Mesenchymal stem cell (in vitro differentiated cells and primary cell): ENCODE data around the gene CEMIP2.
A peak's percentile ranks its signal among the peaks of the same experiment; 100 is the strongest.

Experiments used
- DNase-seq: peaks from one replicate; pipeline ENCODE4 v3.0.0-alpha.2; 2013
- H2AFZ ChIP-seq: one replicate; pipeline ENCODE4 v1.6.1; 2013; ENCODE audit warnings: low read depth, mild to moderate bottlenecking, control low read depth, inconsistent platforms, low read length, moderate library complexity
- H2AK5ac ChIP-seq: 2 replicates; pipeline ENCODE4 v1.6.1; 2013; ENCODE audit warnings: low read length, moderate library complexity, mild to moderate bottlenecking, inconsistent platforms; ENCODE audit not compliant: severe bottlenecking
- H2BK120ac ChIP-seq: one replicate; pipeline ENCODE4 v1.6.1; 2013; ENCODE audit warnings: low read depth, mild to moderate bottlenecking, inconsistent platforms, low read length, moderate library complexity
- H2BK12ac ChIP-seq, 2 experiments: one replicate each; pipeline ENCODE4 v1.6.1; 2013; ENCODE audit warnings: inconsistent platforms in 2 of 2, low read length in 2 of 2, mild to moderate bottlenecking in 2 of 2, moderate library complexity in 2 of 2, control low read depth in 1 of 2
- H2BK15ac ChIP-seq: one replicate; pipeline ENCODE4 v1.6.1; 2013; ENCODE audit warnings: mild to moderate bottlenecking, low read depth, inconsistent platforms; ENCODE audit not compliant: poor library complexity, severe bottlenecking
- H2BK5ac ChIP-seq: 2 replicates; pipeline ENCODE4 v1.6.1; 2013; ENCODE audit warnings: low read depth, mild to moderate bottlenecking, low read length, control low read depth, inconsistent platforms; ENCODE audit not compliant: poor library complexity, severe bottlenecking
- H3K14ac ChIP-seq, 2 experiments: one replicate each; pipeline ENCODE4 v1.6.1; 2013; ENCODE audit warnings: inconsistent platforms in 2 of 2, low read length in 2 of 2, control low read depth in 1 of 2, mild to moderate bottlenecking in 1 of 2, moderate library complexity in 1 of 2
- H3K18ac ChIP-seq, 2 experiments: one replicate each; pipeline ENCODE4 v1.6.1; 2013; ENCODE audit warnings: inconsistent platforms in 2 of 2, low read length in 2 of 2, control low read depth in 1 of 2, low read depth in 1 of 2, mild to moderate bottlenecking in 1 of 2
- H3K23ac ChIP-seq, 2 experiments: one replicate each; pipeline ENCODE4 v1.6.1; 2013; ENCODE audit warnings: inconsistent platforms in 2 of 2, low read length in 2 of 2, mild to moderate bottlenecking in 2 of 2, moderate library complexity in 2 of 2, control low read depth in 1 of 2
- H3K27ac ChIP-seq: 2 replicates; pipeline ENCODE4 v1.5.1; 2013; ENCODE audit warnings: mild to moderate bottlenecking, moderate library complexity, low read length, control low read depth, inconsistent platforms; ENCODE audit not compliant: poor library complexity, severe bottlenecking
- H3K27me3 ChIP-seq, 2 experiments: 2 replicates each; pipeline versions ENCODE4 v1.6.1 to v1.7.0; 2013; ENCODE audit warnings: low read length in 2 of 2, mild to moderate bottlenecking in 2 of 2, moderate library complexity in 2 of 2, control low read depth in 1 of 2, inconsistent platforms in 1 of 2; ENCODE audit not compliant: control insufficient read depth in 1 of 2, insufficient read depth in 1 of 2
- H3K36me3 ChIP-seq, 2 experiments: 2 replicates each; pipeline versions ENCODE4 v1.6.1 to v1.7.0; 2013; ENCODE audit warnings: low read length in 2 of 2, control low read depth in 1 of 2, inconsistent platforms in 1 of 2, low read depth in 1 of 2, mild to moderate bottlenecking in 1 of 2; ENCODE audit not compliant: insufficient read depth in 2 of 2, control insufficient read depth in 1 of 2
- H3K4ac ChIP-seq, 2 experiments: one replicate each; pipeline ENCODE4 v1.6.1; 2013; ENCODE audit warnings: inconsistent platforms in 2 of 2, low read length in 2 of 2, mild to moderate bottlenecking in 2 of 2, moderate library complexity in 2 of 2, control low read depth in 1 of 2, low read depth in 1 of 2
- H3K4me1 ChIP-seq: 2 replicates; pipeline ENCODE4 v1.6.1; 2013; ENCODE audit warnings: low read depth, low read length, control low read depth; ENCODE audit not compliant: control insufficient read depth, insufficient read depth
- H3K4me2 ChIP-seq: 2 replicates; pipeline ENCODE4 v1.6.1; 2013; ENCODE audit warnings: low read length, mild to moderate bottlenecking, inconsistent platforms; ENCODE audit not compliant: poor library complexity, severe bottlenecking
- H3K4me3 ChIP-seq, 2 experiments: 2 replicates each; pipeline versions ENCODE4 v1.5.1 to v1.7.0; 2013; ENCODE audit warnings: low read length in 2 of 2, mild to moderate bottlenecking in 2 of 2, control low read depth in 1 of 2, low read depth in 1 of 2; ENCODE audit not compliant: insufficient read depth in 1 of 2
- H3K79me1 ChIP-seq: replicated peaks from 2 replicates; pipeline ENCODE4 v1.6.1; 2013; ENCODE audit warnings: mild to moderate bottlenecking, control low read depth, low read length, inconsistent platforms; ENCODE audit not compliant: poor library complexity, severe bottlenecking
- H3K9ac ChIP-seq: 2 replicates; pipeline ENCODE4 v1.7.0; 2013; ENCODE audit warnings: mild to moderate bottlenecking, low read length, moderate library complexity
- H3K9me3 ChIP-seq: 2 replicates; pipeline ENCODE4 v1.7.0; 2013; ENCODE audit warnings: mild to moderate bottlenecking, low read length; ENCODE audit not compliant: control insufficient read depth
- H4K8ac ChIP-seq: one replicate; pipeline ENCODE4 v1.6.1; 2013; ENCODE audit warnings: inconsistent platforms, mild to moderate bottlenecking, low read length, moderate library complexity
- H4K91ac ChIP-seq: one replicate; pipeline ENCODE4 v1.6.1; 2013; ENCODE audit warnings: mild to moderate bottlenecking, low read length, inconsistent platforms
- WGBS: methylation state at CpG from one replicate; pipeline ENCODE4 v1.1.7; 2013; ENCODE audit warnings: mixed read lengths; 5-methylcytosine and 5-hydroxymethylcytosine counted together

CEMIP2 gene

DNA sequence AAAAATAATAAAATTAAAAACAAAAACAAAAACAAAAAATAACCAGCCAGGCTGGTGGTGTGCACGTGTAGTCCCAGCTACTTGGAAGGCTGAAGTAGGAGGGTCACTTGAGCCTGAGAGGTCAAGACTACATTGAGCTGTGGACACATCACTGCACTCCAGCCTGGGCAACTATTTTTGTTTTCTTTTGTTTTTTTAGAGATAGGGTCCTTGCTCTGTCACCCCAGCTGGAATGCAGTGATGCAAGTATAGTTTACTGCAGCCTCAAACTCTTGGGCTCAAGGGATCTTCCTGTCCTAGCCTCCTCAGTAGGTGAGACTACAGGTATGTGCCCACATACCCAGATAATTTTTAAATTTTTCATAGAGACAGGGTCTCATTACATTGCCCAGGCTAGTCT is 80.6 kb downstream of the CEMIP2 start:
- Histone ChIP-seq H3K79me1 (peaks cover 16% of the 10 kb centered on the region), H3K4me3 (no peak overlapping the region), H2BK12ac (no peak overlapping the region), H2BK15ac (no peak overlapping the region), H3K14ac (no peak overlapping the region), H3K4me1 (peaks cover 10% of the 10 kb centered on the region), H3K9ac (no peak overlapping the region), H3K18ac (no peak overlapping the region), H3K27me3 (no peaks in the 10 kb centered on the region), H4K8ac (no peak overlapping the region), H2BK120ac (no peak overlapping the region), H3K27ac (no peak overlapping the region), H3K4ac (no peak overlapping the region), H3K9me3 (no peaks in the 10 kb centered on the region), H3K36me3 (peaks cover 31 to 52% of the 10 kb centered on the region in 2 experiments), H3K4me2 (no peak overlapping the region), H3K23ac (no peak overlapping the region), H4K91ac (no peak overlapping the region), H2AFZ (no peak overlapping the region), H2BK5ac (no peak overlapping the region), H2AK5ac (no peak overlapping the region)
- no peak for DNase-seq
- WGBS: 85% methylated on average over 1 of the region's 1 CpG

DNA sequence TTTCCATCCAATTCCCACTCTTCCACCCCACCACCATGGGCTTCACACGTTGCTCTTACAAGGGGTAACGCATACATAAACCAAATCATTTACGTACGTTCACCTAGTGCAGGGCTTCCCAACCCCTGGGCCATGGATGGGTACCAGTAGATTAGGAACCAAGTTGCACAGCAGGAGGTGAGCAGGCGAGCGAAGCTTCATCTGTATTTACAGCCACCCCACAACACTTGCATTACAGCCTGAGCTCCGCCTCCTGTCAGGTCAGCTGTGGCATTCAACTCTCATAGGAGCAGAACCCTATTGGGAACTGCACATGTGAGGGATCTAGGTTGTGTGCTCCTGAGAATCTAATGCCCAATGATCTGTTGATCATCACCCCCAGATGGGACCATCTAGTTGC is 82.3 kb downstream of the CEMIP2 start:
- H3K14ac ChIP-seq: no peak overlapping the region
- no peak overlapping the region for H3K23ac ChIP-seq
- no peaks in the 10 kb centered on the region for H3K9me3 ChIP-seq
- H3K4ac ChIP-seq: no peak overlapping the region
- no peak overlapping the region for H4K91ac ChIP-seq
- H3K4me1 ChIP-seq: peaks cover 11% of the 10 kb centered on the region
- no peak for DNase-seq
- no peak overlapping the region for H4K8ac ChIP-seq
- H3K9ac ChIP-seq: no peak overlapping the region
- no peak overlapping the region for H2BK12ac ChIP-seq
- peaks cover 14% of the 10 kb centered on the region for H3K79me1 ChIP-seq
- no peak overlapping the region for H2AFZ ChIP-seq
- H3K27ac ChIP-seq: no peak overlapping the region
- WGBS: 95% methylated on average over 4 of the region's 7 CpGs
- H2AK5ac ChIP-seq: no peak overlapping the region
- H2BK15ac ChIP-seq: no peak overlapping the region
- H2BK120ac ChIP-seq: no peak overlapping the region
- H3K36me3 ChIP-seq: peaks cover 24 to 51% of the 10 kb centered on the region in 2 experiments
- H3K4me3 ChIP-seq: no peak overlapping the region
- H3K4me2 ChIP-seq: no peak overlapping the region
- H3K27me3 ChIP-seq: no peaks in the 10 kb centered on the region
- no peak overlapping the region for H2BK5ac ChIP-seq
- no peak overlapping the region for H3K18ac ChIP-seq

DNA sequence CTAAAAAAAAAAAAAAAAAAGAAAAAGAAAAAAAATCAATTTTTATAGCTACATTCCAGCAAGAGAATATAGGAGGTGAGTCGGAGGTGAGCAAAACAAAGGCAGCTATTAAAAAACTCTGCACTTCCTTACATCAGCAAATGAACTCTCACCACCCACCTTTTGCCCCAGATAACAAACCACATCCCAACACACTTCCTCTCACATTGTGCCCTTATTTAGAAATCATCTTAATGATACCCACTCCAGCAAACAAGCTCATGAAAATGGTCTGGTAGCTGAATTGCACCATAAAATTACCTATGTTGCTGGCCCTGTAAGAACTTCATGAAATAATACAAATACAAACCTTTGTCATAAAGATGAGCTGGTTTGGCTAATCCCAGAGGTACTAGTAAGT is 82.9 kb downstream of the CEMIP2 start:
- Histone ChIP-seq H3K27me3 (no peaks in the 10 kb centered on the region), H2AFZ (no peak overlapping the region), H3K4ac (no peak overlapping the region), H2BK5ac (no peak overlapping the region), H3K4me1 (peaks cover 11% of the 10 kb centered on the region), H3K4me3 (no peak overlapping the region), H3K27ac (no peak overlapping the region), H3K36me3 (peaks cover 23 to 49% of the 10 kb centered on the region in 2 experiments), H2BK15ac (no peak overlapping the region), H3K14ac (no peak overlapping the region), H4K91ac (no peak overlapping the region), H3K9me3 (no peaks in the 10 kb centered on the region), H4K8ac (no peak overlapping the region), H2AK5ac (no peak overlapping the region), H3K18ac (no peak overlapping the region), H3K9ac (no peak overlapping the region), H3K23ac (no peak overlapping the region), H2BK120ac (no peak overlapping the region), H2BK12ac (no peak overlapping the region), H3K79me1 (peaks cover 14% of the 10 kb centered on the region), H3K4me2 (no peak overlapping the region)
- WGBS: 100% methylated on average over 1 of the region's 1 CpG
- DNase-seq: no peak

DNA sequence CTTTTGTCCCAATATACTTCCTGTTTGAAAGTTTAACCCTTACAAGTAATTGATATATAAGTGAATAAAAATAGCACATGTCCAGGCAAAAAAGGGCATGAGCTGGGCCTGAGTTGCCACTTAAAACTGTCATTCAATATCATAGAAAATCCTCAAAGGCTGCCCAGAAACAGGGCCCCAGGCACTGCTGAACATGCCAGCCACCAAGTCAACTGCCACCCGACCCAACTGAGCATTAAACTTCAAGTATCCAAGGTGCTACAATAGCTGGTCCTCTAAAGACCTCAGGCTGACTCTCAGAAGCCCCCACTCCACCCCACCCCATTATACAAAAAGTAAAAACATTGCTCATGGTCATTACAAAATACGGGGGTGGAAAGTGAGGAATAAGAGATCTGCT is 83.7 kb downstream of the CEMIP2 start:
- no peak overlapping the region for H2BK12ac ChIP-seq
- peaks cover 14% of the 10 kb centered on the region for H3K79me1 ChIP-seq
- no peak overlapping the region for H3K4me3 ChIP-seq
- H3K9ac ChIP-seq: no peak overlapping the region
- no peak overlapping the region for H2BK120ac ChIP-seq
- H2BK15ac ChIP-seq: no peak overlapping the region
- H3K9me3 ChIP-seq: no peaks in the 10 kb centered on the region
- H3K4ac ChIP-seq: no peak overlapping the region
- H2BK5ac ChIP-seq: no peak overlapping the region
- H2AK5ac ChIP-seq: no peak overlapping the region
- H3K18ac ChIP-seq: peak overlapping the region in 1 of 2 experiments; percentile 37
- H3K4me1 ChIP-seq: peaks cover 10% of the 10 kb centered on the region
- H3K14ac ChIP-seq: no peak overlapping the region
- no peak overlapping the region for H4K8ac ChIP-seq
- no peaks in the 10 kb centered on the region for H3K27me3 ChIP-seq
- peak overlapping the region; percentile 55 for H3K27ac ChIP-seq
- no peak overlapping the region for H3K4me2 ChIP-seq
- WGBS: 100% methylated on average over 2 of the region's 2 CpGs
- no peak overlapping the region for H2AFZ ChIP-seq
- no peak overlapping the region for H3K23ac ChIP-seq
- H4K91ac ChIP-seq: no peak overlapping the region
- H3K36me3 ChIP-seq: peaks cover 19 to 41% of the 10 kb centered on the region in 2 experiments
- no peak for DNase-seq
